HEK293T (cell line): Measurements from ENCODE around the gene NXPE3.

Experiments
- CTCF ChIA-PET: fragments of 350-600 bp; formaldehyde crosslinking; extraction: SDS; loops from one replicate; lab custom pipeline; 2021; ENCODE audit warnings: antibody characterized with exemption, inconsistent platforms; lab: Yijun Ruan, JAX
- POLR2A ChIA-PET: fragments of 350-600 bp; formaldehyde crosslinking; extraction: SDS; loops from one replicate; lab custom pipeline; 2020; ENCODE audit warnings: antibody characterized with exemption, inconsistent platforms; lab: Yijun Ruan, JAX
- DNase-seq: peaks from one replicate; pipeline ENCODE4 v3.0.0; 2012; ENCODE audit warnings: mixed read lengths; ENCODE audit errors: extremely low spot score
- ARNT ChIP-seq: fragments of 450-650 bp; IDR thresholded peaks from 2 replicates; pipeline ENCODE4 v1.6.1; 2017; ENCODE audit warnings: mild to moderate bottlenecking
- BHLHE40 ChIP-seq: fragments of 450-650 bp; IDR thresholded peaks from 2 replicates; pipeline ENCODE4 v1.6.1; 2016; ENCODE audit warnings: mild to moderate bottlenecking, moderate library complexity, borderline replicate concordance
- CTBP1 ChIP-seq: fragments of 450-650 bp; IDR thresholded peaks from 2 replicates; pipeline ENCODE4 v1.6.1; 2016; ENCODE audit warnings: borderline replicate concordance
- ELF4 ChIP-seq: fragments of 450-650 bp; IDR thresholded peaks from 2 replicates; pipeline ENCODE4 v1.6.1; 2017; ENCODE audit warnings: antibody characterized with exemption
- FOXA1 ChIP-seq: fragments of 450-650 bp; IDR thresholded peaks from 2 replicates; pipeline ENCODE4 v1.6.1; 2016; ENCODE audit warnings: mild to moderate bottlenecking
- FOXK2 ChIP-seq: fragments of 450-650 bp; IDR thresholded peaks from 2 replicates; pipeline ENCODE4 v1.6.1; 2016; ENCODE audit warnings: mild to moderate bottlenecking
- FOXM1 ChIP-seq: fragments of 450-650 bp; IDR thresholded peaks from 2 replicates; pipeline ENCODE4 v1.6.1; 2017; ENCODE audit warnings: mild to moderate bottlenecking, borderline replicate concordance
- HDGF ChIP-seq: fragments of 450-650 bp; IDR thresholded peaks from 2 replicates; pipeline ENCODE4 v1.6.1; 2017; ENCODE audit warnings: antibody characterized with exemption, borderline replicate concordance
- L3MBTL2 ChIP-seq: fragments of 450-650 bp; conservative IDR thresholded peaks from 2 replicates; pipeline ENCODE4 v1.6.1; 2016; ENCODE audit warnings: mild to moderate bottlenecking
- LEF1 ChIP-seq: fragments of 450-650 bp; IDR thresholded peaks from 2 replicates; pipeline ENCODE4 v1.6.1; 2017; ENCODE audit warnings: mild to moderate bottlenecking, borderline replicate concordance
- NFRKB ChIP-seq: fragments of 450-650 bp; IDR thresholded peaks from 2 replicates; pipeline ENCODE4 v1.6.1; 2016; ENCODE audit warnings: mild to moderate bottlenecking, moderate library complexity
- PKNOX1 ChIP-seq: fragments of 450-650 bp; IDR thresholded peaks from 2 replicates; pipeline ENCODE4 v1.6.1; 2016
- SP1 ChIP-seq: fragments of 450-650 bp; IDR thresholded peaks from 2 replicates; pipeline ENCODE4 v1.6.1; 2017
- SUZ12 ChIP-seq: fragments of 450-650 bp; IDR thresholded peaks from 2 replicates; pipeline ENCODE4 v1.6.1; 2016; ENCODE audit warnings: mild to moderate bottlenecking
- TARDBP ChIP-seq: fragments of 450-650 bp; IDR thresholded peaks from 2 replicates; pipeline ENCODE4 v1.6.1; 2016
- ZNF384 ChIP-seq: fragments of 450-650 bp; IDR thresholded peaks from 2 replicates; pipeline ENCODE4 v1.6.1; 2016

The NXPE3 gene

GRCh38 chr3:101807888-101808287 is 28.9 kb downstream of the NXPE3 start:
- no peak for TF ChIP-seq TARDBP
- no peak for TF ChIP-seq SUZ12
- TF ChIP-seq L3MBTL2, result no peak
- TF ChIP-seq HDGF, result no peak
- no peak for TF ChIP-seq FOXA1
- TF ChIP-seq PKNOX1, result no peak
- TF ChIP-seq ELF4, result no peak
- no peak for TF ChIP-seq FOXM1
- no peak for TF ChIP-seq CTBP1
- no peak for TF ChIP-seq BHLHE40
- no peak for TF ChIP-seq ARNT
- no peak for TF ChIP-seq SP1
- no peak for TF ChIP-seq LEF1
- TF ChIP-seq FOXK2, result no peak
- TF ChIP-seq ZNF384, result no peak
- DNase-seq, result no peak
- ChIA-PET CTCF (interaction anchor here (0.6 to 2.0 kb wide), 3 partner anchors 417 to 719 kb away, joined by 3 to 4 read pairs (median 4); no protein-coding TSS in a partner anchor), POLR2A (interaction anchor here (1.2 kb wide), 1 partner anchor 418 kb away, joined by 3 read pairs; no protein-coding TSS in a partner anchor)

- ChIA-PET POLR2A (no interaction called here), CTCF (interaction anchor here (0.7 to 2.2 kb wide), 5 partner anchors 10 to 718 kb away, joined by 3 to 16 read pairs (median 3); no protein-coding TSS in a partner anchor)
- TF ChIP-seq FOXA1, result no peak
- TF ChIP-seq FOXK2, result no peak
- TF ChIP-seq LEF1, result no peak
- peak; percentile 77 for TF ChIP-seq ZNF384
- no peak for TF ChIP-seq BHLHE40
- no peak for TF ChIP-seq CTBP1
- no peak for TF ChIP-seq TARDBP
- TF ChIP-seq L3MBTL2, result no peak
- TF ChIP-seq SP1, result no peak
- TF ChIP-seq ARNT, result no peak
- TF ChIP-seq PKNOX1, result peak; percentile 86
- no peak for TF ChIP-seq NFRKB
- TF ChIP-seq HDGF, result no peak
- DNase-seq, result peak; percentile 35
Observed at GRCh38 chr3:101809178-101810021, 30.4 kb downstream of the NXPE3 start.

- no peak for TF ChIP-seq FOXK2
- no peak for TF ChIP-seq PKNOX1
- TF ChIP-seq FOXA1, result no peak
- no peak for TF ChIP-seq FOXM1
- TF ChIP-seq NFRKB, result no peak
- TF ChIP-seq BHLHE40, result no peak
- TF ChIP-seq CTBP1, result no peak
- TF ChIP-seq ARNT, result no peak
- no peak for TF ChIP-seq L3MBTL2
- TF ChIP-seq TARDBP, result no peak
- TF ChIP-seq ELF4, result no peak
- no peak for TF ChIP-seq ZNF384
- TF ChIP-seq HDGF, result no peak
- POLR2A ChIA-PET, result no interaction called here
- CTCF ChIA-PET, result interaction anchor here (0.7 to 2.2 kb wide), 5 partner anchors 11 to 718 kb away, joined by 3 to 16 read pairs (median 3); no protein-coding TSS in a partner anchor
- no peak for DNase-seq
Observed at GRCh38 chr3:101810022-101810418, 31.0 kb downstream of the NXPE3 start.

GRCh38 chr3:101811875-101812274 is 32.9 kb downstream of the NXPE3 start:
- no peak for DNase-seq
- CTCF ChIA-PET, result interaction anchor here (1.1 to 1.5 kb wide), 2 partner anchors 9 to 413 kb away, joined by 5 to 6 read pairs; no protein-coding TSS in a partner anchor
- no peak for TF ChIP-seq ELF4
- POLR2A ChIA-PET, result interaction anchor here (0.9 to 1.9 kb wide), 2 partner anchors 38 to 417 kb away, joined by 3 to 5 read pairs; partner anchors contain the start of gene NFKBIZ

GRCh38 chr3:101812895-101813294 is 33.9 kb downstream of the NXPE3 start:
- no peak for DNase-seq
- CTCF ChIA-PET, result interaction anchor here (1.1 to 1.5 kb wide), 2 partner anchors 10 to 412 kb away, joined by 5 to 6 read pairs; no protein-coding TSS in a partner anchor
- no peak for TF ChIP-seq ZNF384
- no peak for TF ChIP-seq L3MBTL2
- TF ChIP-seq SP1, result no peak
- no peak for TF ChIP-seq HDGF
- no peak for TF ChIP-seq LEF1
- TF ChIP-seq FOXM1, result no peak
- TF ChIP-seq FOXK2, result no peak
- TF ChIP-seq ARNT, result no peak
- no peak for TF ChIP-seq ELF4
- no peak for TF ChIP-seq PKNOX1
- POLR2A ChIA-PET, result interaction anchor here (1.9 kb wide), 1 partner anchor 37 kb away, joined by 5 read pairs; the partner anchor contains the start of gene NFKBIZ
